NCI-H748 treated with DMSO at 0.1 percent for 48 hours (cell line): ENCODE data around the gene PGA3.
"Not testable (repeated sequence)": the region's sequence is repeated elsewhere in the genome, so short reads cannot be mapped to it uniquely, and the experiment has no call there.

Experiments used
- DNase-seq: peaks from one replicate; lab custom pipeline; 2025; lab: John Stamatoyannopoulos, UW

The PGA3 gene

GRCh38 chr11:61202950-61203746 is at the start of gene PGA3:
Gene PGA3, plus strand, starts transcription at chr11:61203515. Its CDS starts 50 bp downstream, at chr11:61203565.
- DNase-seq, result not testable (repeated sequence)

DNA sequence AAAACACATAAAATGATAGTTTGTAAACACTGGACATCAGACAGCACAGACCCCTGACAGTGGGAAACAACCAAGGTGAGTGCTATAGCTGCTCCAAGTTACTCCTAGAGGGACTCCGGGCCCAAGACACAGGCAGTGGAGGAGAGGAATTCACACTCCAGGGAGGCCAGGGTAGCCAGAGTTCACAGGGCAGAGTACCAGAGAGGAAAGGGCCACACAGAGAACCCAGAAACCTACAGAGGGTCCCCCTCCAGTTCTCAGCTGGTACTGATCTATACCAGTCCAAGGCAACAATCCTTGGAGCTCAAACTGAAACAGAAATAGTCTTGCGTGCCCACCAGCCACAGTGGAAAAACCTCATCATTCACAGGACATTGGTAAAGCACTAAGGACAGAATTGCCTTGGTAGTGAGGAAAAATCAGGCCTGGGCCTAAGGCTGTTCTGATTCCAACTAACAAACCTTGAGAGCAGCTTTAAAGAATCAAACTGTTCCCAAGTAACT is 49.7 kb upstream of the PGA3 start:
- no peak for DNase-seq

GRCh38 chr11:61154528-61154927 is 48.8 kb upstream of the PGA3 start:
- no peak for DNase-seq

DNA sequence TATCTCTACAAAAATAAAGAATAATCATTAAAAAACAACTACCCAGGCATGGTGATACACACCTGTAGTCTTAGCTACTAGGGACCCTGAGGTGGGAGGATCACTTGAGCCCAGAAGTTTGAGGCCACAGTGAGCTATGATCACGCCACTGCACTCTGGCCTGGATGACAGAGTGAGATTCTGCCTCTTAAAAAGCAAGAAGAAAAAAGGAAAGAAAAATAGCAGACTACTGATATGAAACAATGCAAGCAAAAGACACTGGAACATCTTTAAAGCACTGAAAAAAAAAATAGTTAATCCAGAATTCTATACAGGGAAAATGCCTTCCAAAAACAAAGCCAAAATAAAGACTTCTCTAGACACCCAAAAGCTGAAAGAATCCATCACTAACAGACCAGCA is 48.0 kb upstream of the PGA3 start:
- no peak for DNase-seq

- no peak for DNase-seq
Measured at GRCh38 chr11:61155741-61156140, 47.6 kb upstream of the PGA3 start.

GRCh38 chr11:61157743-61158142 is 45.6 kb upstream of the PGA3 start:
- no peak for DNase-seq

DNA sequence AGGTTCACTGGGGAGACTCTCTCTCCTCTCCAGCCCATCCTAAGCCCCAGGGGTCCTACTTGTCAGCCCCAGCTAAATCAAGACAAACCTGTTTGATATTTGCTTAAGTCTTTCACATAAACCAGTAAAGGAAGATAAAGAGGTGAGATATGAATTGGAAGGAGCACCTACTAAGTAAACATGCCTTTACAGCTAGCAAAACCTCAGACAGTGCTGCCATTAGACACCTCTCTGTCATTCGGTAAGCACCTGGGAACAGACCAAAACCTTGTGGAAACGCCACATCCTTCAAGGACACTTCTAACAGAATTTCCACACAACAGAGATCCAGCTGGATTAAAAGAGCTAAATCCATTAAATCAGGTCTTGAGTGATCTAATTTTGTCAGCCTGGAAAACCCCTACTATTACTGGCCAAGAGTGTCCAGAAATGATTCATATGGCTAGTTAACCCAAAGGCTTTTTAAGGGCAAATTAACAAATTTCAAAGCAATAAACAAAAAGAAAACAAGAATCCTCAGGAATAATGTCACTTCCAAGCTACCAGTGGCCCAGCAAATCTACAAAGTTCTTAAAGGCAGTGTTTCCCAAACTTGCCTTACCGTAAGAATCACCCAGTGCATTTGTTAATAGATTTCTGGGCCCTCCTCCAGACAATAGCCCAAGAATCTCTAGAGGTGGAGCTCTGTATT is 44.5 kb upstream of the PGA3 start:
- DNase-seq, result no peak

GRCh38 chr11:61160487-61161189 is 42.7 kb upstream of the PGA3 start:
- peak; percentile 61 for DNase-seq

GRCh38 chr11:61161190-61162091 is 41.9 kb upstream of the PGA3 start, which contains the start of gene VPS37C:
Gene VPS37C, minus strand, starts transcription at chr11:61161426. Its CDS starts 22,597 bp downstream, at chr11:61138829.
- peak; percentile 75 for DNase-seq

DNA sequence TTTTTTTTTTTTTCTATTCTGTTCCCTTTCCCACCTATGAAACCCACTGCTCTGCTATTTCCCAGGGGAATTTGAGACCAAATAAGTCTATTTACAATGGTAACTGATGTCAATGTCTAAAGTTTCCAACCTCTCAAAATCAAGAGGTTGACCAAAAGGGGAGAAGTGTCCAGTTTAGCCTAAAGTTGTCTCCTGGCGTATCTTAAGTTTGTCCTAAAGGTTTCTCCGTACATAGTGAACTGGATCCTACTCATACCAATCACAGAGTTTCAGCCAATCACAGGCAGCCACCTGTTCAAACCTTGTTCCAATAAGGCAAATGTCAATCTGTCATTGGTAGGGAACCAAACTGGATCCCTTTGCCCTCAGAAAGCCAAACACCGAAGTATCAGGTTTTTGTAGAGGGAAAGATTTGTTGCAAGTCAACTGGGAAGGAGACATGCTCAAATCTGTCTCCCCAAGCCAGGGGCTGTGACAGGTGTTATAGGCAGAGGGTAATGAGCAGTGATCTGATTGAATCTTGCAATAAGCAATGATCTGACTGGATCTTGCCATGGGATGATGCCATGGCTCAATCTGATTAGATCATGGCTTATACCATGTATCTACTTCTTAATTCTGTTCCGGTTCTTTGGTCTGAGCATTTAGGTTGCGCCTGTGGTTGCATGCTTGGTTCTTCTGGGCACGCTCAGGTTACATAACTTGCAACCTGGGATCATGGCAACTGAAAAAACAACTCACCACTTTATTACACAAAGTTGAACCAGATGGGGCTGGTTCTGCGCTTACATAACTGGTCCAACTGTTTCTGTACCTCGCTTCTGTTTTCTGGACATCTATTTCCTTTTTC is 41.0 kb upstream of the PGA3 start:
- DNase-seq, result no peak

- DNase-seq, result no peak
Measured at GRCh38 chr11:61163021-61163420, 40.3 kb upstream of the PGA3 start.

- no peak for DNase-seq
Measured at GRCh38 chr11:61163714-61164605, 39.4 kb upstream of the PGA3 start.

DNA sequence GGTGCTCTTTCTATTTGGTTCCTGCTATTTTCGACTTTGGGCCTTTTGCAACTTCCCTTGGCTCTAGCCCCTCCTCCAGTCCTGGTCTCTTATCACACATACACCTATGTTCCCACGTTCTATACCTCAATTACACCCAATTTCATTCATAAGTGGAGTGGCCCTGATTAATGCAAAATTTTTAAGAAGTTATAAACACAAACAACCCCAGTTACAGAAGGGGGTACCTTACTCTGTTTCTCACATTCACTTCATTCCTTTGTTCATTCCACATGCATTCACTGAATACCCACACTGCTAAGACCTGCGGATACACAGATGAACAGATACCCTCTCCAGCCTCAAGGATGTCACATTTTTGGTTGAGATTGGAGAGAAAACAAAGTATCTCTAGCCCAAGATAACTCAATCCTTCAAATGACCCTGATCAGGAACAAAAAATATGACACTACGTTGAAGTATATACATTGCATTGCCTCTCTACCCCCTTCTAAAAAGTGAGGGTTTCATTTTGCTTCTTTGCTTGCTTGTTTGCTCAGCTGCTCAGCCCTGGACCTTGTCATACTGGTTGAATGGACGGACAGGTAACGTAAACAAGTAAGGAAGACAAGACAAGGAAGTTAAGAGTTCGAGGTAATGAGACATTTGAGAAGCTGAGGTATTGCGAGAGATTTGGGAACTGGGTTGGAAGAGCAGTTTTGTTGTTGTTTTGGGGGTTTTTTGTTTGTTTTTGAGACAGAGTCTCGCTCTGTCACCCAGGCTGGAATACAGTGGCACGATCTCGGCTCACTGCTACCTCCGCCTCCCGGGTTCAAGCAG is 38.5 kb upstream of the PGA3 start:
- peak; percentile 80 for DNase-seq

DNA sequence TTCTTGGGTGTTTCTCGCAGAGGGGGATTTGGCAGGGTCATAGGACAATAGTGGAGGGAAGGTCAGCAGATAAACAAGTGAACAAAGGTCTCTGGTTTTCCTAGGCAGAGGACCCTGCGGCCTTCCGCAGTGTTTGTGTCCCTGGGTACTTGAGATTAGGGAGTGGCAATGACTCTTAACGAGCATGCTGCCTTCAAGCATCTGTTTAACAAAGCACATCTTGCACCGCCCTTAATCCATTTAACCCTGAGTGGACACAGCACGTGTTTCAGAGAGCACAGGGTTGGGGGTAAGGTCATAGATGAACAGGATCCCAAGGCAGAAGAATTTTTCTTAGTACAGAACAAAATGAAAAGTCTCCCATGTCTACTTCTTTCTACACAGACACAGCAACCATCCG is 37.5 kb upstream of the PGA3 start:
- DNase-seq, result not testable (repeated sequence)

GRCh38 chr11:61166331-61166730 is 37.0 kb upstream of the PGA3 start:
- DNase-seq, result not testable (repeated sequence)

GRCh38 chr11:61168042-61168688 is 35.1 kb upstream of the PGA3 start:
- no peak for DNase-seq

- no peak for DNase-seq
Measured at GRCh38 chr11:61168800-61169199, 34.5 kb upstream of the PGA3 start.

DNA sequence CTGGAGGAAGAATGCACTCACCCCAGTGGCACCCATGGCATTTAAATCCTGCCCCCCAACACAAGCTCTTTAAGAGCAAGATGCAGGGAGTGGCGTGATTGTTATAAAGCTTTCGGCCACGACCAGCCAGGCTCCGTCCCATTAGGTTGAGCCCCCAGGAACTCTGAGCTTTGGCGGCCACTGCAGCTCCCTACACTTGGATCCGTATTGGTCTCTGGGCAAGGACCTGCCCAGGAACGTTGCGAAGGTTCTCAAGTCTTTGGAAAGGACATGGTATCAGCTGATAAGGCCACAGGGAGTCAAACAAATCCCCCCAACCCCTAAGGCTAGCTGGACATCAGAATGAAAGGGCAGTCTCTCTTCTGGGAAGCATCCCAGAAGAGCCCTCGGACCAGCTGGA is 32.7 kb upstream of the PGA3 start:
- DNase-seq, result no peak
